ENCODE measurements around the gene PORCN. TPM values are rescaled to one million over a fixed set of nuclear protein-coding genes. Genes with fewer than 3 reads are reported as not detected.

Gene PORCN
- total RNA-seq, 2 donors from 2014 or later = 3.6 to 5.3 TPM

DNA sequence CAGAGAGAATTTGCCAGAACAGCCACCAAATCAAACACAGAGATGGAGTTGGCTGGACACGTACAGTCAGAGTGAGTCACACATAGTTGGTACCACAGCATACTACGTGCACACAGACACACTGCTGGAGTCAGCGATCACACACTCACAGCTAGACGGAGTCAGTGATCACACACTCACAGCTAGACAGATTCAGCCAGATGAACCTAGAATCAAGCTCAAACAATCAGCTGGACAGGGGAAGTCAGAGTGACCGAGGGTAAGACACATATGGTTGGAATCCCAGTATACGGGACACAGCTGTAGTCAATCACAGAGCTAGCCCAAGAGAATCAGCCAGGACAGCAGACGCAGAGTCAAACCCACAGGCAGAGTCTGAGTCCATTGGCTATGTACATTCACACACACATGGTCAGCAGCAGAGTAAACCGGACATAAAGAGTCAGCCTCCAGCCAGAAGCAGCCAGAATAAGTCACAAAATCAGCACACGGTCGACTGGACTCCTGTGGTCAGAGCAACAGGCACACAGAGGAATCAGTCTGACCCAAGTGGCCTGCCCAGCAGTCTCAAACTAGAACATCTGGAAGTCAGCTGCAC lies 43.4 kb upstream of the PORCN start:
- intact Hi-C loops (cut with DNase I) = no loop called here
- H3K27ac ChIP-seq = no peak overlapping the region
- H3K27me3 ChIP-seq = no peaks in the 10 kb centered on the region
- H3K36me3 ChIP-seq = no peaks in the 10 kb centered on the region
- H3K4me3 ChIP-seq = no peak overlapping the region
- no peaks in the 10 kb centered on the region for H3K9me3 ChIP-seq
- H3K4me1 ChIP-seq = no peaks in the 10 kb centered on the region
- DNase-seq = no peak
- H3K9ac ChIP-seq (ENCODE audit: low read depth in 2 of 2, low read length in 2 of 2) = no peak overlapping the region
- TF ChIP-seq, protein P1, sequence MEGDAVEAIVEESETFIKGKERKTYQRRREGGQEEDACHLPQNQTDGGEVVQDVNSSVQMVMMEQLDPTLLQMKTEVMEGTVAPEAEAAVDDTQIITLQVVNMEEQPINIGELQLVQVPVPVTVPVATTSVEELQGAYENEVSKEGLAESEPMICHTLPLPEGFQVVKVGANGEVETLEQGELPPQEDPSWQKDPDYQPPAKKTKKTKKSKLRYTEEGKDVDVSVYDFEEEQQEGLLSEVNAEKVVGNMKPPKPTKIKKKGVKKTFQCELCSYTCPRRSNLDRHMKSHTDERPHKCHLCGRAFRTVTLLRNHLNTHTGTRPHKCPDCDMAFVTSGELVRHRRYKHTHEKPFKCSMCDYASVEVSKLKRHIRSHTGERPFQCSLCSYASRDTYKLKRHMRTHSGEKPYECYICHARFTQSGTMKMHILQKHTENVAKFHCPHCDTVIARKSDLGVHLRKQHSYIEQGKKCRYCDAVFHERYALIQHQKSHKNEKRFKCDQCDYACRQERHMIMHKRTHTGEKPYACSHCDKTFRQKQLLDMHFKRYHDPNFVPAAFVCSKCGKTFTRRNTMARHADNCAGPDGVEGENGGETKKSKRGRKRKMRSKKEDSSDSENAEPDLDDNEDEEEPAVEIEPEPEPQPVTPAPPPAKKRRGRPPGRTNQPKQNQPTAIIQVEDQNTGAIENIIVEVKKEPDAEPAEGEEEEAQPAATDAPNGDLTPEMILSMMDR (IDR thresholded peaks at IDR 0.05) = no peak

DNA sequence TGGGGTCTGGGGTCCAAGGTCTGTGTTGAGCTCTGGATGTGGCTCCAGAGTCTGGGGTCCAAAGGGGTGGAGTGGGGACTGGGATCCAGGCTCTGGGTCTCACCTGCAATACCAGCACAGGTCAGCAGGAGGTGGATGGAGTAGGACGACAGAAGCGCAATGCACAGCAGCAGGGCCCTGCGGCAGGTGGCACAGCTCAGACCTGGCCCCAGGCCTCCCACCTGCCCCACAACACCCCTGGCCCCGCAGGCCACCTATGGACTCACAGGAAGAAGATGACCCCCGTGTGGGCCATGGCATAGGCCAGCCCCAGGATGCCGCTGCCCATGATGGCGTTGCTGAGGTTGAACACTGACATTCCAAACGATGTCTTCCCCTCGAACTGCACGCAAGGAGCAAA lies 42.1 kb upstream of the PORCN start:
- H3K9ac ChIP-seq (ENCODE audit: low read depth in 2 of 2, low read length in 2 of 2) = no peak overlapping the region
- no peak overlapping the region for H3K4me3 ChIP-seq
- H3K36me3 ChIP-seq = no peaks in the 10 kb centered on the region
- H3K4me1 ChIP-seq = no peaks in the 10 kb centered on the region
- intact Hi-C loops (cut with DNase I) = no loop called here
- H3K27ac ChIP-seq = no peak overlapping the region
- TF ChIP-seq, protein P1 (IDR thresholded peaks at IDR 0.05) = no peak
- no peaks in the 10 kb centered on the region for H3K27me3 ChIP-seq
- DNase-seq = no peak
- no peaks in the 10 kb centered on the region for H3K9me3 ChIP-seq

DNA sequence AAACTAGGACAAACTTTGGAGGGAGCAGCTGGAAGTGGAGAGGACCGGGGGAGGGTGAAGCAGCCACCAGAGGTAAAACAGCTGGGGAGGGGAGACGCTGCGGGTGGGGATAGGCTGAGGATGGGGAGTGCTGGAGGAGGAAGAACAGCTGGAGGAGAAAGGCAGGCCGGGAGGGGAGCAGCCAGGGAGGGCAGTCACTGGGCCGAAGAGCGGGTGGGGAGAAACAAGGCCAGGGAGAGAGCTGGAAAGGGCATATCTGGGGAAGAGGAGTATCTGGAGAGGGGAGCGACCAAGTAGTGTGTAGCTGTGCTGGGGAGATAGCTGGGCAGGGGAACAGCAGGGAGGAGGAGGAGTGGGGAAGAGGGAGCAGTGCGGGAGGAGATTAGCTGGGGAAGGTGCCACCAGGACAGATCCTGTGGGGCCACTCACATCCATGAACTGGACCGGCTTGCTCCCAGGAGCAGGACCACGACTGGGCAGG lies 41.5 kb upstream of the PORCN start:
- no peaks in the 10 kb centered on the region for H3K4me1 ChIP-seq
- H3K27me3 ChIP-seq = no peaks in the 10 kb centered on the region
- peak overlapping the region; percentile 30 to 66 for H3K9ac ChIP-seq (ENCODE audit: low read depth in 2 of 2, low read length in 2 of 2)
- DNase-seq = no peak
- no peak overlapping the region for H3K4me3 ChIP-seq
- TF ChIP-seq, protein P1 (IDR thresholded peaks at IDR 0.05) = no peak
- no peaks in the 10 kb centered on the region for H3K9me3 ChIP-seq
- no peaks in the 10 kb centered on the region for H3K36me3 ChIP-seq
- no peak overlapping the region for H3K27ac ChIP-seq
- intact Hi-C loops (cut with DNase I) = no loop called here

DNA sequence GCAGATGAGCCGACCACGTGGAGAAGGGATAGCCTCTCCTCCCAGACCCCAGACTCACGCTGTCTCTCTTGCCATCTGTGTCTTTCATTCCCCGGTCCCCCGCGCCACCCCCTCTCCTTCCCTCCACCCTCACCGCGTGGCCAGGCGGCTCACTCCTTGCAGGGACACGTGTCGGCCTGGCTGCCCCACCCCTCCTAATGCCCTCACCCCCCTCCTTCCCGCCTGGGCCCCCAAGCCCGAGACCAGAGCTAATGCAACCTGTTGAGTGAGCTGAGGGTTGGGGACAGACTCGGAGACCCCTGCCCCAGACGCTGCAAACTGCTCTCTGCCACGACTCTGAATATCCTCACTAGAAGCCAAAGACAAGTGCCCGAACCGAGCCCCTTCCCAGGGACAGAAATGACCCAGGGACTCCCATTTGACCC lies 40.5 kb upstream of the PORCN start:
- Histone ChIP-seq H3K9ac (ENCODE audit: low read depth in 2 of 2, low read length in 2 of 2) (peak overlapping the region; percentile 56 to 66), H3K4me3 (peak overlapping the region; percentile 35), H3K9me3 (no peaks in the 10 kb centered on the region), H3K4me1 (no peaks in the 10 kb centered on the region), H3K36me3 (no peaks in the 10 kb centered on the region), H3K27ac (no peak overlapping the region), H3K27me3 (no peaks in the 10 kb centered on the region)
- intact Hi-C loops (cut with DNase I) = no loop called here
- TF ChIP-seq, protein P1 (IDR thresholded peaks at IDR 0.05) = no peak
- peak; percentile 54 for DNase-seq

DNA sequence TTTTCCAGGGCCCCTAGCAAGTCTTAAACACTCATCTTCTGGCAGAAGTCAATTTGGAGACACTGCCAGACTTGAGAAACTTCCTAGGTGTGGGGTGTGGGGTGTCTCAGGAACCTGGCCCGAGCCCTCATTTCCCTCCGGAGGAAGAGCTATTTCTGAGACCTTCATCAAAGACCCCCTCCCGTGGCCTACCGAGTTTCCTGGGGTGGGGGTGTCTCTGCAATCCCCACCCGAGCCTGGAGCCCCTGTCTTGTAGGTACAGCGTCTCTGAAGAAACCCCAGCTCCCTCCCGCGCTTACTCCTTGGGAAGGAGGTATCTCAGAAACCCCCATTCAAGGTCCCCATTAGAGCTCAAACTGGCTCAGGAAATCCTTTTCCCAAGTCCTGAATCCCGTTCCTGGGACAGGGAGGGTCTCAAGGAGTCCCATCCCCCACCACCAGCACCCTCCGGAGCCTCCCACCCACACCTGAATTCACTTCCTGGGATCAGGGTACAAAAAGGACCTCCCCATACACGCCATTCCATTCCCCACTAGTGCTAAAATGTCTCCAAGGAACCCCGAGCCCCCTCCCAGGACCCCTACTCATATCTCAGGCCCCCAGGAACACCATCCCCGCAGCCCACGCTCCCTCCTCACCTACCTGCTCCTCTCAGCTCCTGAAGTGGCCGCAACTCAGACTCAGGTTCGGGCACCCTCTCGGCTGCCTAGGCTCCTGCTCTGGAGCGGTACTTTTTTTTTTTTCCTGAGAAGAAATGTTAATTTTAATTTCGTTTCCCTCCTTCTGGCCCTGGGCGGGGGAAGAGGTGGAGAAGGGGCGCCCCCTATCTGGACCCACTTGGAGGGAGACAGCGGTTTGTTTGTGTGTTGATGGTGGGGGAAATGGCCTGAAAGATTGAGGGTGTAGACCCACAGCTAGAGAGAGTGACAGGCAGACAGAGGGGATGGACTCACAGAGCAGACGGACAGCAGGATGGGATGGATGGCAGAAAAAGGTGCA lies 39.8 kb upstream of the PORCN start:
- Histone ChIP-seq H3K4me3 (peak overlapping the region; percentile 35), H3K36me3 (no peaks in the 10 kb centered on the region), H3K27me3 (no peaks in the 10 kb centered on the region), H3K9ac (ENCODE audit: low read depth in 2 of 2, low read length in 2 of 2) (peak overlapping the region; percentile 56 to 66), H3K4me1 (no peaks in the 10 kb centered on the region), H3K27ac (no peak overlapping the region), H3K9me3 (no peaks in the 10 kb centered on the region)
- peak; percentile 43 for DNase-seq
- TF ChIP-seq, protein P1 (IDR thresholded peaks at IDR 0.05) = no peak
- intact Hi-C loops (cut with DNase I) = no loop called here
